B cell (primary cell): ENCODE measurements around the gene IL18R1. TPM values are rescaled to one million over a fixed set of nuclear protein-coding genes. Genes with fewer than 3 reads are reported as not detected.

Experiments used
- ATAC-seq: fragments of 200-7000 bp; cut with Tn5 transposase; one replicate; pipeline ENCODE4 v1.10.0; 2021; ENCODE audit warnings: low read depth, mild to moderate bottlenecking, moderate number of reproducible peaks, moderate library complexity
- CTCF ChIA-PET: fragments of 350-600 bp; sonication (Branson Sonifier 250); formaldehyde crosslinking; loops from one replicate; lab custom pipeline; 2021; ENCODE audit warnings: antibody characterized with exemption, inconsistent platforms; lab: Charles Lee
- POLR2A ChIA-PET: fragments of 350-600 bp; sonication (Branson Sonifier 250); formaldehyde crosslinking; loops from one replicate; lab custom pipeline; 2021; ENCODE audit warnings: antibody characterized with exemption; lab: Charles Lee
- DNase-seq: peaks from one replicate; pipeline ENCODE4 v3.0.0; 2013
- H2AFZ ChIP-seq: 2 replicates; pipeline ENCODE4 v1.6.1; 2012; ENCODE audit warnings: mild to moderate bottlenecking, low read depth, low read length; ENCODE audit not compliant: insufficient read depth, poor library complexity, severe bottlenecking
- H3K27ac ChIP-seq, 2 donors: 1 replicate in 1 of 2; 2 replicates in 1 of 2; pipeline ENCODE4 v1.5.1; 2012 to 2013; ENCODE audit warnings: low read length in 2 of 2, mild to moderate bottlenecking in 2 of 2, moderate library complexity in 1 of 2
- H3K27me3 ChIP-seq, 4 experiments: fragments of 200-600 bp in 1 of 4; sonication (generic) in 1 of 4; replicated peaks in 1 of 4; 1 replicate in 2 of 4; 2 replicates in 2 of 4; pipeline versions ENCODE4 v1.6.1 to v1.7.0; 2013 to 2016; ENCODE audit warnings: low read length in 3 of 4, mild to moderate bottlenecking in 2 of 4, mixed read lengths in 1 of 4, moderate library complexity in 1 of 4; ENCODE audit not compliant: insufficient read depth in 4 of 4, control insufficient read depth in 3 of 4; ENCODE audit errors: control extremely low read depth in 1 of 4
- H3K36me3 ChIP-seq, 2 experiments: replicated peaks in 1 of 2; 1 replicate in 1 of 2; 2 replicates in 1 of 2; pipeline versions ENCODE4 v1.6.1 to v1.7.1; 2013; ENCODE audit warnings: low read length in 1 of 2; ENCODE audit not compliant: insufficient read depth in 2 of 2, control insufficient read depth in 1 of 2; ENCODE audit errors: control extremely low read depth in 1 of 2, extremely low read depth in 1 of 2
- H3K4me1 ChIP-seq, 2 donors: fragments of 200-600 bp in 1 of 2; sonication (generic) in 1 of 2; 1 replicate in 1 of 2; 2 replicates in 1 of 2; pipeline versions ENCODE4 v1.5.1 to v1.6.1; 2013 to 2017; ENCODE audit warnings: low read length in 2 of 2; ENCODE audit not compliant: control insufficient read depth in 2 of 2, insufficient read depth in 2 of 2
- H3K4me2 ChIP-seq: replicated peaks from 2 replicates; pipeline ENCODE3; 2012; ENCODE audit warnings: mild to moderate bottlenecking, low read depth, low read length; ENCODE audit not compliant: poor library complexity, severe bottlenecking
- H3K4me3 ChIP-seq, 5 experiments: fragments of 200-600 bp in 1 of 5; sonication (generic) in 1 of 5; 1 replicate in 3 of 5; 2 replicates in 2 of 5; pipeline versions ENCODE4 v1.5.1 to v1.7.0; 2011 to 2016; ENCODE audit warnings: low read length in 4 of 5, mild to moderate bottlenecking in 4 of 5, low read depth in 2 of 5, control low read depth in 1 of 5, moderate library complexity in 1 of 5; ENCODE audit not compliant: insufficient read depth in 1 of 5; ENCODE audit errors: control extremely low read depth in 1 of 5, extremely low read depth in 1 of 5
- H3K79me2 ChIP-seq: fragments of 200-600 bp; sonication (generic); one replicate; pipeline ENCODE4 v1.6.0; 2016; ENCODE audit warnings: low read length; ENCODE audit not compliant: control insufficient read depth, insufficient read depth
- H3K9ac ChIP-seq: fragments of 200-600 bp; sonication (generic); 2 replicates; pipeline ENCODE4 v1.6.1; 2017; ENCODE audit warnings: mild to moderate bottlenecking, low read length, moderate library complexity
- H3K9me3 ChIP-seq, 3 donors: one replicate each; pipeline versions ENCODE4 v1.6.1 to v1.7.1; 2013; ENCODE audit warnings: low read length in 2 of 3; ENCODE audit not compliant: control insufficient read depth in 2 of 3, insufficient read depth in 1 of 3; ENCODE audit errors: control extremely low read depth in 1 of 3
- H4K20me1 ChIP-seq: 2 replicates; pipeline ENCODE4 v1.6.0; 2012; ENCODE audit warnings: mild to moderate bottlenecking, low read length; ENCODE audit not compliant: insufficient read depth, control insufficient read depth, poor library complexity, severe bottlenecking
- H3K27ac Mint-ChIP-seq: one replicate; pipeline ENCODE4 v1.8.0; 2021; ENCODE audit warnings: mixed read lengths
- H3K27me3 Mint-ChIP-seq: one replicate; pipeline ENCODE4 v1.8.0; 2021; ENCODE audit warnings: mixed read lengths
- H3K4me1 Mint-ChIP-seq: one replicate; pipeline ENCODE4 v1.8.0; 2021; ENCODE audit warnings: mixed read lengths
- H3K4me3 Mint-ChIP-seq: one replicate; pipeline ENCODE4 v1.8.0; 2021; ENCODE audit warnings: mixed read lengths
- H3K9me3 Mint-ChIP-seq: one replicate; pipeline ENCODE4 v1.8.0; 2022; ENCODE audit warnings: mixed read lengths; ENCODE audit not compliant: insufficient read depth
- CTCF ChIP-seq: fragments of 200-600 bp; IDR thresholded peaks from one replicate; pipeline ENCODE4 v1.8.0; 2022; ENCODE audit warnings: antibody characterized with exemption, mild to moderate bottlenecking
- EZH2 ChIP-seq: IDR thresholded peaks from 2 replicates; pipeline ENCODE4 v1.6.1; 2012; ENCODE audit warnings: borderline replicate concordance, low read depth, mild to moderate bottlenecking, moderate library complexity, low read length; ENCODE audit not compliant: insufficient read depth, poor library complexity, severe bottlenecking
- WGBS: methylation state at CpG from one replicate; pipeline ENCODE4 v1.1.5; 2013; ENCODE audit warnings: missing lambda C conversion rate; ENCODE audit not compliant: insufficient coverage; 5-methylcytosine and 5-hydroxymethylcytosine counted together
- intact Hi-C: fragments of 100-400 bp; cut with micrococcal nuclease; formaldehyde crosslinking; loops from one replicate; pipeline ENCODE4 v1.10.0; 2022
- polyA plus RNA-seq: library from polyadenylated mRNA; depleted of rRNA; stranded (reverse); fragments of >200 nt; gene quantifications from 2 replicates; pipeline ENCODE4 v1.2.3, GENCODE V29; 2012
- total RNA-seq, 2 donors: library from RNA; stranded (reverse); fragments of 120-200 nt in 1 of 2; gene quantifications; 1 replicate in 1 of 2; 2 replicates in 1 of 2; pipeline versions ENCODE4 v1.2.3 to v1.2.4, GENCODE V29; 2013 to 2022

IL18R1 gene
- total and polyA plus RNA-seq, 2 donors (not counting 1 experiment from before 2014, with no cell fraction given): 1.1 TPM

GRCh38 chr2:102438578-102438977 is 83.0 kb downstream of the IL18R1 start:
- ChIA-PET POLR2A (no interaction called here), CTCF (interaction anchor here (1.4 kb wide), 1 partner anchor 10 kb away, joined by 5 read pairs; no protein-coding TSS in a partner anchor)
- no peak overlapping the region for H3K4me2 ChIP-seq
- Mint-ChIP-seq H3K27ac (no peak overlapping the region), H3K4me1 (peaks cover 22% of the 10 kb centered on the region), H3K4me3 (no peak overlapping the region), H3K27me3 (no peaks in the 10 kb centered on the region), H3K9me3 (no peaks in the 10 kb centered on the region)
- H3K4me3 ChIP-seq: no peak overlapping the region
- no peaks in the 10 kb centered on the region for H3K36me3 ChIP-seq
- ATAC-seq: no peak
- no peak for TF ChIP-seq CTCF
- TF ChIP-seq EZH2: no peak
- peaks cover 9 to 16% of the 10 kb centered on the region in 2 donors for H3K4me1 ChIP-seq
- no peak overlapping the region for H2AFZ ChIP-seq
- peaks cover 0 to under 1% (median 0%) of the 10 kb centered on the region in 3 donors for H3K9me3 ChIP-seq
- no peak overlapping the region for H3K9ac ChIP-seq
- no peaks in the 10 kb centered on the region for H3K27me3 ChIP-seq
- WGBS: 82% methylated on average over 1 of the region's 2 CpGs
- no peaks in the 10 kb centered on the region for H4K20me1 ChIP-seq
- DNase-seq: no peak
- no peak overlapping the region for H3K27ac ChIP-seq
- intact Hi-C loops: no loop called here
- no peaks in the 10 kb centered on the region for H3K79me2 ChIP-seq

GRCh38 chr2:102439065-102439695 is 83.6 kb downstream of the IL18R1 start:
- Mint-ChIP-seq H3K27ac (no peak overlapping the region), H3K9me3 (no peaks in the 10 kb centered on the region), H3K4me3 (no peak overlapping the region), H3K4me1 (peaks cover 22% of the 10 kb centered on the region), H3K27me3 (no peaks in the 10 kb centered on the region)
- POLR2A ChIA-PET: no interaction called here
- CTCF ChIA-PET: interaction anchor here (0.6 to 1.4 kb wide), 2 partner anchors 9 to 14 kb away, joined by 3 to 5 read pairs; no protein-coding TSS in a partner anchor
- DNase-seq (no peak), ATAC-seq (no peak)
- no peak overlapping the region for H3K4me2 ChIP-seq
- intact Hi-C loops: no loop called here
- H3K9ac ChIP-seq: no peak overlapping the region
- H3K27ac ChIP-seq: no peak overlapping the region
- H3K79me2 ChIP-seq: no peaks in the 10 kb centered on the region
- no peak overlapping the region for H2AFZ ChIP-seq
- H3K36me3 ChIP-seq: no peaks in the 10 kb centered on the region
- no peaks in the 10 kb centered on the region for H3K9me3 ChIP-seq
- H3K4me3 ChIP-seq: no peak overlapping the region
- WGBS: 67% methylated on average over 4 of the region's 6 CpGs
- no peaks in the 10 kb centered on the region for H4K20me1 ChIP-seq
- H3K27me3 ChIP-seq: no peaks in the 10 kb centered on the region
- TF ChIP-seq EZH2 (no peak), CTCF (no peak)
- peaks cover 9 to 16% of the 10 kb centered on the region in 2 donors for H3K4me1 ChIP-seq
